K562 (cell line): ENCODE results near the gene SLC41A3. TPM values are rescaled to one million over a fixed set of nuclear protein-coding genes. Genes with fewer than 3 reads are reported as not detected.

Experiments used
- ATAC-seq: fragments of 200-7000 bp; cut with Tn5 transposase; 3 replicates; pipeline ENCODE4 v1.9.1; 2020; ENCODE audit warnings: moderate library complexity
- BruUV-seq: library from RNA; stranded (reverse); fragments of 400-500 nt; replicated peaks from 2 replicates; lab custom pipeline; 2021; lab: Mats Ljungman, UMichigan
- CTCF ChIA-PET: fragments of 300-600 bp; formaldehyde crosslinking; extraction: SDS; loops from one replicate; lab custom pipeline; 2021; ENCODE audit warnings: low intra/inter-chr PET ratio; lab: Yijun Ruan, JAX
- POLR2A ChIA-PET: fragments of 300-600, 350-650 bp; sonication (Branson Sonifier 250); formaldehyde crosslinking; extraction: SDS; loops from one replicate; lab custom pipeline; 2021; ENCODE audit warnings: antibody characterized with exemption, inconsistent platforms; lab: Yijun Ruan, JAX
- DNase-seq, 4 experiments: peaks; one replicate each; pipeline versions ENCODE4 v3.0.0 to v3.0.0-alpha.2; 2011 to 2018; ENCODE audit warnings: low spot score in 3 of 4, mixed read lengths in 3 of 4; ENCODE audit errors: extremely low read depth in 1 of 4
- FAIRE-seq: peaks from 2 replicates; lab custom pipeline; 2011; peaks lifted over from hg19 to GRCh38; lab: Jason Lieb, UNC
- H2AFZ ChIP-seq: 2 replicates; pipeline ENCODE4 v1.6.0; 2011; ENCODE audit warnings: low read depth, low read length, control low read depth, inconsistent platforms
- H3K27ac ChIP-seq: fragments of 200-600 bp; 3 replicates; pipeline ENCODE4 v1.8.0; 2011; ENCODE audit warnings: low read depth, mild to moderate bottlenecking, control low read depth, inconsistent platforms, low read length, moderate library complexity, mixed read lengths; ENCODE audit errors: extremely low read depth
- H3K27me3 ChIP-seq, 2 experiments: fragments of 300-600 bp in 1 of 2; 2 replicates in 1 of 2; 3 replicates in 1 of 2; pipeline versions ENCODE4 v1.6.0 to v1.8.0; 2011; ENCODE audit warnings: inconsistent platforms in 2 of 2, low read length in 2 of 2, mild to moderate bottlenecking in 1 of 2, mixed read lengths in 1 of 2, moderate library complexity in 1 of 2; ENCODE audit not compliant: control insufficient read depth in 2 of 2, insufficient read depth in 2 of 2
- H3K36me3 ChIP-seq: fragments of 300-600 bp; 3 replicates; pipeline ENCODE4 v1.8.0; 2011; ENCODE audit warnings: mild to moderate bottlenecking, low read length, inconsistent platforms; ENCODE audit not compliant: control insufficient read depth, insufficient read depth
- H3K4me1 ChIP-seq, 2 experiments: fragments of 200-600 bp in 1 of 2; replicated peaks in 1 of 2; 2 replicates in 1 of 2; 3 replicates in 1 of 2; pipeline versions ENCODE4 v1.5.1 to v1.8.0; 2011; ENCODE audit warnings: inconsistent platforms in 2 of 2, low read length in 2 of 2, mild to moderate bottlenecking in 1 of 2, mixed read lengths in 1 of 2, moderate library complexity in 1 of 2; ENCODE audit not compliant: control insufficient read depth in 2 of 2, insufficient read depth in 2 of 2
- H3K4me2 ChIP-seq: 2 replicates; pipeline ENCODE4 v1.6.1; 2011; ENCODE audit warnings: low read length, control low read depth, inconsistent platforms, mixed read lengths; ENCODE audit not compliant: insufficient read depth
- H3K4me3 ChIP-seq: fragments of 200-600 bp; sonication (generic), shearing (Covaris generic); 2 replicates; pipeline ENCODE4 v1.5.1; 2016; ENCODE audit warnings: control low read depth, inconsistent platforms
- H3K79me2 ChIP-seq: fragments of 200-600 bp; 3 replicates; pipeline ENCODE4 v1.8.0; 2011; ENCODE audit warnings: low read length, inconsistent platforms; ENCODE audit not compliant: control insufficient read depth, insufficient read depth
- H3K9ac ChIP-seq, 2 experiments: 2 replicates each; pipeline versions ENCODE4 v1.6.0 to v1.6.1; 2011; ENCODE audit warnings: low read depth in 2 of 2, low read length in 2 of 2, control low read depth in 1 of 2, inconsistent platforms in 1 of 2, mild to moderate bottlenecking in 1 of 2, mixed read lengths in 1 of 2; ENCODE audit not compliant: insufficient read depth in 1 of 2
- H3K9me1 ChIP-seq: one replicate; pipeline ENCODE4 v1.6.0; 2011; ENCODE audit warnings: inconsistent platforms, mild to moderate bottlenecking, low read length, moderate library complexity; ENCODE audit not compliant: control insufficient read depth, insufficient read depth
- H3K9me3 ChIP-seq: replicated peaks from 2 replicates; pipeline ENCODE4 v1.5.1; 2011; ENCODE audit warnings: low read depth, low read length, inconsistent platforms; ENCODE audit not compliant: control insufficient read depth, insufficient read depth
- H4K20me1 ChIP-seq: replicated peaks from 2 replicates; pipeline ENCODE4 v1.6.1; 2011; ENCODE audit warnings: low read length, inconsistent platforms, mixed read lengths; ENCODE audit not compliant: control insufficient read depth, insufficient read depth
- CBFB ChIP-seq: sonication (generic); formaldehyde crosslinking; IDR thresholded peaks from 2 replicates; pipeline ENCODE4 v1.4.0; 2020; ENCODE audit warnings: mild to moderate bottlenecking, missing genetic modification reagents
- EP400 ChIP-seq: fragments of 450-650 bp; IDR thresholded peaks from 2 replicates; pipeline ENCODE4 v1.6.1; 2017; ENCODE audit warnings: antibody characterized with exemption, mild to moderate bottlenecking, moderate library complexity
- NCOR1 ChIP-seq: fragments of 450-650 bp; IDR thresholded peaks from 2 replicates; pipeline ENCODE4 v1.6.1; 2016; ENCODE audit warnings: mild to moderate bottlenecking, moderate library complexity
- PHB2 ChIP-seq: fragments of 450-650 bp; IDR thresholded peaks from 2 replicates; pipeline ENCODE4 v1.6.1; 2017; ENCODE audit warnings: low read depth
- RFX1 ChIP-seq: fragments of 450-650 bp; IDR thresholded peaks from 2 replicates; pipeline ENCODE4 v1.6.1; 2016; ENCODE audit warnings: mild to moderate bottlenecking, moderate library complexity
- RNF2 ChIP-seq: sonication (generic); IDR thresholded peaks from 2 replicates; pipeline ENCODE4 v1.6.1; 2016
- SIX5 ChIP-seq, 2 experiments: IDR thresholded peaks; 2 replicates each; pipeline ENCODE4 v1.6.1; 2011; ENCODE audit warnings: low read length in 2 of 2, borderline replicate concordance in 1 of 2, low read depth in 1 of 2, mild to moderate bottlenecking in 1 of 2, moderate library complexity in 1 of 2; ENCODE audit not compliant: insufficient read depth in 1 of 2
- SMARCA4 ChIP-seq: fragments of 450-650 bp; IDR thresholded peaks from 2 replicates; pipeline ENCODE4 v1.6.1; 2016
- SMARCA5 ChIP-seq: fragments of 450-650 bp; IDR thresholded peaks from 2 replicates; pipeline ENCODE4 v1.6.1; 2016
- SMC3 ChIP-seq: conservative IDR thresholded peaks from 2 replicates; pipeline ENCODE4 v1.6.1; 2011; ENCODE audit warnings: low read depth, low read length, improper control_type of control experiment; ENCODE audit not compliant: insufficient read depth
- SNRNP70 ChIP-seq: fragments of 200-400 bp; formaldehyde crosslinking; optimal IDR thresholded peaks from 2 replicates; pipeline ENCODE3; 2017; ENCODE audit warnings: low read depth, low read length
- TEAD4 ChIP-seq, 2 experiments: sonication (generic) in 1 of 2; formaldehyde crosslinking in 1 of 2; IDR thresholded peaks; 2 replicates each; pipeline versions ENCODE4 v1.6.1 to v1.8.0; 2012 to 2022; ENCODE audit warnings: borderline replicate concordance in 1 of 2, inconsistent platforms in 1 of 2, low read length in 1 of 2, mild to moderate bottlenecking in 1 of 2, missing genetic modification reagents in 1 of 2
- ZNF274 ChIP-seq: IDR thresholded peaks from 2 replicates; pipeline ENCODE4 v1.6.1; 2011; ENCODE audit warnings: low read depth, mild to moderate bottlenecking, low read length, moderate library complexity, borderline replicate concordance
- ZNF586 ChIP-seq: fragments of 450-650 bp; formaldehyde crosslinking; conservative IDR thresholded peaks from 2 replicates; pipeline ENCODE4 v1.4.0; 2020; ENCODE audit warnings: mild to moderate bottlenecking, moderate library complexity
- WGBS: fragments of 100-300 bp; shearing (Covaris generic); methylation state at CpG from one replicate; pipeline ENCODE4 v1.1.6; 2016; ENCODE audit warnings: low coverage, mixed read lengths; ENCODE audit not compliant: insufficient coverage; ENCODE audit errors: missing lambda C conversion rate; 5-methylcytosine and 5-hydroxymethylcytosine counted together
- in situ Hi-C: fragments of 300-500 bp; cut with MboI; formaldehyde crosslinking; loops from 4 replicates; pipeline ENCODE4 v1.15.0; 2018; ENCODE audit warnings: inconsistent platforms, mixed read lengths
- intact Hi-C: fragments of 100-400 bp; cut with micrococcal nuclease; formaldehyde crosslinking; loops from 2 replicates; pipeline ENCODE4 v1.14.2; 2022
- polyA plus RNA-seq, 8 experiments: library from polyadenylated mRNA; depleted of rRNA in 4 of 8; stranded (reverse) in 5 of 8; unstranded in 3 of 8; fragments of >200 nt; fragmentation: Nextera tagmentation in 2 of 8; fragmentation: Illumina TruSeq in 1 of 8; extraction: Ambion mirVana in 2 of 8; extraction: Trizol in 1 of 8; gene quantifications; 2 replicates each; pipeline versions ENCODE4 v1.2.1 to v1.2.3, GENCODE V29; 2011 to 2014; ENCODE audit warnings: inconsistent platforms in 1 of 8, missing spikeins in 1 of 8
- total RNA-seq, 7 experiments: library from RNA; depleted of rRNA in 6 of 7; stranded (reverse); fragments of >200 nt in 6 of 7; fragmentation: Illumina TruSeq in 2 of 7; extraction: Trizol in 2 of 7; gene quantifications; 2 replicates each; pipeline versions ENCODE4 v1.2.1 to v1.2.3, GENCODE V29; 2011 to 2021; ENCODE audit warnings: low replicate concordance in 1 of 7
- TF ChIP-seq, protein P1 (sequence below): fragments of 250-450 bp; sonication (Bioruptor Pico); IDR thresholded peaks from 2 replicates; pipeline ENCODE4 v1.4.0; 2020; ENCODE audit warnings: borderline replicate concordance
- TF ChIP-seq, protein P2 (sequence below): fragments of 450-650 bp; IDR thresholded peaks from 2 replicates; pipeline ENCODE4 v1.7.1; 2018; ENCODE audit warnings: mild to moderate bottlenecking, low read depth; ENCODE audit not compliant: partially characterized antibody
- TF ChIP-seq, protein P3 (sequence below): fragments of 250-450 bp; sonication (Bioruptor Pico); IDR thresholded peaks from 2 replicates; pipeline ENCODE4 v1.8.0; 2021; ENCODE audit warnings: mild to moderate bottlenecking, moderate library complexity
- TF ChIP-seq, protein P4 (sequence below): sonication (generic); formaldehyde crosslinking; IDR thresholded peaks from 2 replicates; pipeline ENCODE4 v1.8.1; 2023; ENCODE audit warnings: mild to moderate bottlenecking, missing genetic modification reagents, moderate library complexity

The SLC41A3 gene
- total and polyA plus RNA-seq, 9 of the 15 experiments (the other 6 are each of a cell fraction or from before 2014, with no cell fraction given), result 4.1 to 20.7 (median 11.2) TPM

DNA sequence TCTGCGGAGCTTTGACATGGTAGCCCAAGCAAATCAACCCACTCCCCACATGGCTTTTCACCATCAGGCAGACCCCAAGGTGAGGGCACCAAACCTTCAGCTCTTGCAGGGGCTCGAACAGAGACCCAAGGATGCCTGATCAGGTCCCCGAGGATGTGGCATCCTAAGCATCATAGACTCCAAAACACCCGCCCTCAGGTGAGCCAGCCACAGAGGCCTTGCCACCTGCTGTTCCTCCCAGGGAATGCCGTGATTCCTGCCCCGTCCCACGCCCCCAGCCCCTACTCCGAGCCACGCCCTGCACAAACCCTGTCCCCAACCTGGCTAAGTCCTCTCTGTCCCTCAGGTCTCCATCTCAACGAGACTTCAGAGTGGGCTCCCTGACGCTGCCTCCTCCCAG lies 34.7 kb upstream of the SLC41A3 start:
- FAIRE-seq (no peak), ATAC-seq (no peak), DNase-seq (no peak)
- H3K9me3 ChIP-seq, result no peaks in the 10 kb centered on the region
- 0% methylated on average over 3 of the region's 11 CpGs for WGBS
- H3K4me3 ChIP-seq, result no peak overlapping the region
- peaks cover 2 to 16% of the 10 kb centered on the region in 2 experiments; a peak in 3 of 5 replicates for H3K27me3 ChIP-seq
- no peak overlapping the region for H2AFZ ChIP-seq
- in situ Hi-C loops, result no loop called here
- no peak overlapping the region for H3K4me2 ChIP-seq
- no peak overlapping the region for H3K9ac ChIP-seq
- H3K9me1 ChIP-seq, result no peaks in the 10 kb centered on the region
- H3K79me2 ChIP-seq, result no peaks in the 10 kb centered on the region
- ChIA-PET POLR2A (no interaction called here), CTCF (no interaction called here)
- no peak overlapping the region for H3K27ac ChIP-seq
- no peaks in the 10 kb centered on the region for H3K36me3 ChIP-seq
- H4K20me1 ChIP-seq, result no peaks in the 10 kb centered on the region
- no TSS peak for BruUV-seq
- H3K4me1 ChIP-seq, result no peaks in the 10 kb centered on the region
- intact Hi-C loops, result no loop called here
- no peak for TF ChIP-seq RNF2
- TF ChIP-seq, protein P1, sequence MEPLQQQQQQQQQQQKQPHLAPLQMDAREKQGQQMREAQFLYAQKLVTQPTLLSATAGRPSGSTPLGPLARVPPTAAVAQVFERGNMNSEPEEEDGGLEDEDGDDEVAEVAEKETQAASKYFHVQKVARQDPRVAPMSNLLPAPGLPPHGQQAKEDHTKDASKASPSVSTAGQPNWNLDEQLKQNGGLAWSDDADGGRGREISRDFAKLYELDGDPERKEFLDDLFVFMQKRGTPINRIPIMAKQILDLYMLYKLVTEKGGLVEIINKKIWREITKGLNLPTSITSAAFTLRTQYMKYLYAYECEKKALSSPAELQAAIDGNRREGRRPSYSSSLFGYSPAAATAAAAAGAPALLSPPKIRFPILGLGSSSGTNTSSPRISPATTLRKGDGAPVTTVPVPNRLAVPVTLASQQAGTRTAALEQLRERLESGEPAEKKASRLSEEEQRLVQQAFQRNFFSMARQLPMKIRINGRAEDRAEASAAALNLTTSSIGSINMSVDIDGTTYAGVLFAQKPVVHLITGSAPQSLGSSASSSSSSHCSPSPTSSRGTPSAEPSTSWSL, result no peak
- TF ChIP-seq CBFB, result no peak
- no peak for TF ChIP-seq SMC3
- TF ChIP-seq SIX5 (IDR thresholded peaks at IDR 0.05; ENCODE audit: borderline replicate concordance in 1 of 2, insufficient read depth in 1 of 2, low read depth in 1 of 2, low read length in 2 of 2), result no peak
- TF ChIP-seq, protein P2, sequence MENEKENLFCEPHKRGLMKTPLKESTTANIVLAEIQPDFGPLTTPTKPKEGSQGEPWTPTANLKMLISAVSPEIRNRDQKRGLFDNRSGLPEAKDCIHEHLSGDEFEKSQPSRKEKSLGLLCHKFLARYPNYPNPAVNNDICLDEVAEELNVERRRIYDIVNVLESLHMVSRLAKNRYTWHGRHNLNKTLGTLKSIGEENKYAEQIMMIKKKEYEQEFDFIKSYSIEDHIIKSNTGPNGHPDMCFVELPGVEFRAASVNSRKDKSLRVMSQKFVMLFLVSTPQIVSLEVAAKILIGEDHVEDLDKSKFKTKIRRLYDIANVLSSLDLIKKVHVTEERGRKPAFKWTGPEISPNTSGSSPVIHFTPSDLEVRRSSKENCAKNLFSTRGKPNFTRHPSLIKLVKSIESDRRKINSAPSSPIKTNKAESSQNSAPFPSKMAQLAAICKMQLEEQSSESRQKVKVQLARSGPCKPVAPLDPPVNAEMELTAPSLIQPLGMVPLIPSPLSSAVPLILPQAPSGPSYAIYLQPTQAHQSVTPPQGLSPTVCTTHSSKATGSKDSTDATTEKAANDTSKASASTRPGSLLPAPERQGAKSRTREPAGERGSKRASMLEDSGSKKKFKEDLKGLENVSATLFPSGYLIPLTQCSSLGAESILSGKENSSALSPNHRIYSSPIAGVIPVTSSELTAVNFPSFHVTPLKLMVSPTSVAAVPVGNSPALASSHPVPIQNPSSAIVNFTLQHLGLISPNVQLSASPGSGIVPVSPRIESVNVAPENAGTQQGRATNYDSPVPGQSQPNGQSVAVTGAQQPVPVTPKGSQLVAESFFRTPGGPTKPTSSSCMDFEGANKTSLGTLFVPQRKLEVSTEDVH, result no peak
- no peak for TF ChIP-seq NCOR1
- no peak for TF ChIP-seq PHB2
- TF ChIP-seq, protein P3, sequence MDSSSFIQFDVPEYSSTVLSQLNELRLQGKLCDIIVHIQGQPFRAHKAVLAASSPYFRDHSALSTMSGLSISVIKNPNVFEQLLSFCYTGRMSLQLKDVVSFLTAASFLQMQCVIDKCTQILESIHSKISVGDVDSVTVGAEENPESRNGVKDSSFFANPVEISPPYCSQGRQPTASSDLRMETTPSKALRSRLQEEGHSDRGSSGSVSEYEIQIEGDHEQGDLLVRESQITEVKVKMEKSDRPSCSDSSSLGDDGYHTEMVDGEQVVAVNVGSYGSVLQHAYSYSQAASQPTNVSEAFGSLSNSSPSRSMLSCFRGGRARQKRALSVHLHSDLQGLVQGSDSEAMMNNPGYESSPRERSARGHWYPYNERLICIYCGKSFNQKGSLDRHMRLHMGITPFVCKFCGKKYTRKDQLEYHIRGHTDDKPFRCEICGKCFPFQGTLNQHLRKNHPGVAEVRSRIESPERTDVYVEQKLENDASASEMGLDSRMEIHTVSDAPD, result no peak
- TF ChIP-seq SMARCA5, result no peak
- TF ChIP-seq EP400, result no peak
- TF ChIP-seq ZNF586 (CRISPR knock-in tag), result no peak
- no peak for TF ChIP-seq SNRNP70
- TF ChIP-seq TEAD4 (IDR thresholded peaks at IDR 0.05; ENCODE audit: low read length), result no peak
- no peak for TF ChIP-seq TEAD4 (CRISPR knock-in tag; IDR thresholded peaks at IDR 0.05; ENCODE audit: borderline replicate concordance)
- TF ChIP-seq, protein P4, sequence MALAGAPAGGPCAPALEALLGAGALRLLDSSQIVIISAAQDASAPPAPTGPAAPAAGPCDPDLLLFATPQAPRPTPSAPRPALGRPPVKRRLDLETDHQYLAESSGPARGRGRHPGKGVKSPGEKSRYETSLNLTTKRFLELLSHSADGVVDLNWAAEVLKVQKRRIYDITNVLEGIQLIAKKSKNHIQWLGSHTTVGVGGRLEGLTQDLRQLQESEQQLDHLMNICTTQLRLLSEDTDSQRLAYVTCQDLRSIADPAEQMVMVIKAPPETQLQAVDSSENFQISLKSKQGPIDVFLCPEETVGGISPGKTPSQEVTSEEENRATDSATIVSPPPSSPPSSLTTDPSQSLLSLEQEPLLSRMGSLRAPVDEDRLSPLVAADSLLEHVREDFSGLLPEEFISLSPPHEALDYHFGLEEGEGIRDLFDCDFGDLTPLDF (CRISPR knock-in tag), result no peak
- TF ChIP-seq SMARCA4, result no peak
- no peak for TF ChIP-seq ZNF274
- TF ChIP-seq RFX1, result no peak
